Fibroblast of the conjunctiva (primary cell): ENCODE measurements around the gene TTR.

ENCODE experiments used
- DNase-seq: peaks from one replicate; pipeline ENCODE4 v3.0.0-alpha.2; 2010; ENCODE audit warnings: low read depth

Gene TTR

DNA sequence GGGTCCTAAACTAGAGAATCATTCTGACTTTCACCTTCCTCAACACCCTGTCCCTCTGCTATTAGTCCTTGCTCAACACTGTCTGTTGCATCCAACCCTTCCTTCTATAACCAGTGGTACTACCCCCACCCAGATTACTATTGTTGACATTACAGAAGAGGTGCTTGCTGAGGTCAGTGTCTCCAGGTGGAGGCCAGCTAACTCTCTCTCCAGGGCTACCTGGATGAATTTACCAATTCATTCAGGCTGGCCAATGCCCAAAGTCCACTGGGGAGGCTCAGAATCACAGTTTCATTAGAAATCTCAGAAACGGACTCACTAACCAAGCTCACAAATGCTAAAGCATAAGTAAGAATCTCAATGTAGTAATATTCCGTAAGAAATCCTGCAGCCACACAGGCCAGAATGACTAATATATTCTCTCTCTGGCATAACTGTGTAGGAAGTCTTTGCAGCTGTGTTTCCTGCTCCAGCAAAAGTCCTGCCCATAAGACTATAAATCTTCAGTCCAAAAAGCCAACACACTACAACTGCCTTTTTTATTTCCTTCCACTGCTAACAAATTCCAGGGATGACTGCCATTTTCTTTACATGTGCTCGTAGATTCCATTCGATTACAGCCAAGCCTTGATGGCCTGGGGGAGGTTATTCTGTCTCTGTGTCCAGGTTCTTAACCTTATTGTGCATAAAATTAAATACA is 10.0 kb upstream of the TTR start:
- DNase-seq: no peak

DNA sequence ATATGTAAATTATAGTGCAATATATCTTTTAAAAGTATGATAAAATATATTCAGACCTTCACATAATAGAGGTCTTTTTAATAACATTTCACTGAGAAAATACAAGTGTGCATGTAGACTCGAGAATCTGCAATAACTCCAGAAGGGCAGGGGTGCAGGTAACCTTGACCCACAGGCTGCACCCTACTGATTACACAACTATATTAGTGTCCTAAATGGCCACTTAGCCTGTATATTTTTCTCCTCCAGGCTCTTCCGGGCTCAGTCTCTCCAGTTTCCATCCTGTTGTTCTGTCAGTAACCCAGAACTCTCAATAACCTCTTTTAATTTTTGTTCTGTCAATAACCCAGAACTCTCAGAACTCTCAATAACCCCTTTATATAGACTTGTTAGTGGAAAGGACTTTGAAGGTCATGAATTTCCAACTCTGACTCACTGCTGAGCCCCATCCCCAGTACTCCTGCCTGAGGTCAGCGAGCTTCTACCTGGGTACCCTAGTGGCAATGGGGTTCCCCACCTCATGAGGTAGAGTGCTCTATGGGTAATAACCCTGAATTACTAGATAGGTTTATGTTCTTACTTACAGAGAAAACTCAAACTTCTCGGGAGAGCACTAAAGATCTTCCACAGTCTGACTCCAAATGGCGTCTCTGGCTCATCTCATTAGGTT is 8.4 kb upstream of the TTR start:
- DNase-seq: no peak

DNA sequence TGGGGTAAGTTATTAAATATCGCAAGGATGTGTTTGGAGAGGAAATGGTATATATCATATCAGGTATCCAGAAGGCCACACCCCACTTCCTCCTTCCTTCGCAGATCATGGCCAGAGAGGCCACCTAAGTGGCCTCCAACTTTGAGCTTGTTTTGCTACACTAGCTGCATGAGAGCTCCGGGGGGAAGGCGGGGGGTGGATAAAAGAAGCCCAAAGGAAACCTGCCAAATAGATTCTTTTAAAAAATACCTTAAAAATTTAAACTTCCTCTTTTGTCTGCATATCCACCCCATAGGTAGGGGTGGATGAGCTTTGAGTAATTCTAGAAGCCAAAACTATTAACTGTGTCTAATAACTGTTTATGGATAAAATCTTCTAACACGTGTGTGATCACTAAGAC is 5.7 kb upstream of the TTR start:
- DNase-seq: no peak

DNA sequence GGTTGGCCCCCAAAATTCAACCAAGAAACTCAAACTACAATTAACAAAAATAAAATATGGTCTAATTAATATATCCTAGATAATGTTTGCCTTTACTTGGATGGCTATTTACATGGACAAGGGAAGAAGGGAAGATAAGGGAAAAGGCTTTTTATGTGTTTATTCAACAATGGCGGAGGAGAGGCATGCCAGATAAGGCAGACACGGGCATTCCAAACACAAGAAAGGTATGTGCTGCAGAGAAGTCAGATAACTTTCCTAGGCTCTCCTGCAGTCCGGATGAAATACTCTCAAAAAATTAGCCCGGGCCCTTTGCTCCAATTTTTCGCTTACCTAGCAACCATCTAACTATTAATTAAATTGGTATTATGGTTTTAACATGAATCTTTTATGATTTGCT is 5.1 kb upstream of the TTR start:
- no peak for DNase-seq

DNA sequence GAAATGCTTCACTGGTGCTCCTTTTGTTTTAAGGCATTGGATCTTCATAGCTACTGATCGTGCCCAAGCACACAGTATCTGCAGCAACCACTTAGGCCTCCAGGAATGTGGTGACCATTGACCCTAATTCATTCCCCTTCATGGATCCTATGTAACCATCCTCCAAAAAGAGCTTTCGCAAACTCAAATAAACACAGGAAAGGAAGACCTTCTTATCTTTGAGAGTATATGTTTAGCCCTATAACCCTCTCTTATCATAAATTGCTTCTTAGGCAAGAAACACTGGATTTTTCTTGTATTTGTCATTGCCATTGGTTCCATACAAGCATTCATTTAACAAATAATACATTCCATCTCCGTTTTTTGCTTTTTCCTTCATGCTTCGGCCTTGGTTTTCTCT is 4.1 kb upstream of the TTR start:
- no peak for DNase-seq

DNA sequence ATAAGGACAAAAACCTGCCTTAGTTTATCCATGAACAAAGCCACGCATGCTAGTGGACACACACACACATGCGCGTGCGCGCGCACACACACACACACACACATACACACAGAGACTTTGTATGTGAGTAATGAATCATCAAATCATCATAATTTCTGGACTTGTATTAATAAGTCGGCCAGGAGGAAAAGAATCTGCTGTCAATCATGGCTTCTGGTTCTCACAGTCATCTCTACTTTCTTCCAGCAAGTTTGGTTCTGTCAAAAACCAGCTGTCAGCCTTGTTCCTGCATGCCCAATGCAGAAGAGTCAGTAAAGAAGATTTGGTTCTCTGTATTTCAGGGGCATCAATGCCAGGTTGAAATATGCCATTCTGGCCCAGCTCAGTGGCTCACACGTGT is 1.1 kb upstream of the TTR start:
- no peak for DNase-seq

DNA sequence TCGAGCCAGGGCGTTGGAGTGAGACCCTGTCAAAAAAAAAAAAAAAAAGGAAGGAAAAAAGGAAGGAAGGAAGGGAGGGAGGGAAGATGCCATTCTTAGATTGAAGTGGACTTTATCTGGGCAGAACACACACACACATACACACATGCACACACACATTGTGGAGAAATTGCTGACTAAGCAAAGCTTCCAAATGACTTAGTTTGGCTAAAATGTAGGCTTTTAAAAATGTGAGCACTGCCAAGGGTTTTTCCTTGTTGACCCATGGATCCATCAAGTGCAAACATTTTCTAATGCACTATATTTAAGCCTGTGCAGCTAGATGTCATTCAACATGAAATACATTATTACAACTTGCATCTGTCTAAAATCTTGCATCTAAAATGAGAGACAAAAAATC is 564 bp upstream of the TTR start:
- DNase-seq: no peak

DNA sequence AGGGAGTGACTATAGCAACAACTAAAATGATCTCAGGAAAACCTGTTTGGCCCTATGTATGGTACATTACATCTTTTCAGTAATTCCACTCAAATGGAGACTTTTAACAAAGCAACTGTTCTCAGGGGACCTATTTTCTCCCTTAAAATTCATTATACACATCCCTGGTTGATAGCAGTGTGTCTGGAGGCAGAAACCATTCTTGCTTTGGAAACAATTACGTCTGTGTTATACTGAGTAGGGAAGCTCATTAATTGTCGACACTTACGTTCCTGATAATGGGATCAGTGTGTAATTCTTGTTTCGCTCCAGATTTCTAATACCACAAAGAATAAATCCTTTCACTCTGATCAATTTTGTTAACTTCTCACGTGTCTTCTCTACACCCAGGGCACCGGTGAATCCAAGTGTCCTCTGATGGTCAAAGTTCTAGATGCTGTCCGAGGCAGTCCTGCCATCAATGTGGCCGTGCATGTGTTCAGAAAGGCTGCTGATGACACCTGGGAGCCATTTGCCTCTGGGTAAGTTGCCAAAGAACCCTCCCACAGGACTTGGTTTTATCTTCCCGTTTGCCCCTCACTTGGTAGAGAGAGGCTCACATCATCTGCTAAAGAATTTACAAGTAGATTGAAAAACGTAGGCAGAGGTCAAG is 955 bp downstream of the TTR start:
- no peak for DNase-seq

DNA sequence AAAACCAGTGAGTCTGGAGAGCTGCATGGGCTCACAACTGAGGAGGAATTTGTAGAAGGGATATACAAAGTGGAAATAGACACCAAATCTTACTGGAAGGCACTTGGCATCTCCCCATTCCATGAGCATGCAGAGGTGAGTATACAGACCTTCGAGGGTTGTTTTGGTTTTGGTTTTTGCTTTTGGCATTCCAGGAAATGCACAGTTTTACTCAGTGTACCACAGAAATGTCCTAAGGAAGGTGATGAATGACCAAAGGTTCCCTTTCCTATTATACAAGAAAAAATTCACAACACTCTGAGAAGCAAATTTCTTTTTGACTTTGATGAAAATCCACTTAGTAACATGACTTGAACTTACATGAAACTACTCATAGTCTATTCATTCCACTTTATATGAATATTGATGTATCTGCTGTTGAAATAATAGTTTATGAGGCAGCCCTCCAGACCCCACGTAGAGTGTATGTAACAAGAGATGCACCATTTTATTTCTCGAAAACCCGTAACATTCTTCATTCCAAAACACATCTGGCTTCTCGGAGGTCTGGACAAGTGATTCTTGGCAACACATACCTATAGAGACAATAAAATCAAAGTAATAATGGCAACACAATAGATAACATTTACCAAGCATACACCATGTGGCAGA is 3.6 kb downstream of the TTR start:
- DNase-seq: no peak

DNA sequence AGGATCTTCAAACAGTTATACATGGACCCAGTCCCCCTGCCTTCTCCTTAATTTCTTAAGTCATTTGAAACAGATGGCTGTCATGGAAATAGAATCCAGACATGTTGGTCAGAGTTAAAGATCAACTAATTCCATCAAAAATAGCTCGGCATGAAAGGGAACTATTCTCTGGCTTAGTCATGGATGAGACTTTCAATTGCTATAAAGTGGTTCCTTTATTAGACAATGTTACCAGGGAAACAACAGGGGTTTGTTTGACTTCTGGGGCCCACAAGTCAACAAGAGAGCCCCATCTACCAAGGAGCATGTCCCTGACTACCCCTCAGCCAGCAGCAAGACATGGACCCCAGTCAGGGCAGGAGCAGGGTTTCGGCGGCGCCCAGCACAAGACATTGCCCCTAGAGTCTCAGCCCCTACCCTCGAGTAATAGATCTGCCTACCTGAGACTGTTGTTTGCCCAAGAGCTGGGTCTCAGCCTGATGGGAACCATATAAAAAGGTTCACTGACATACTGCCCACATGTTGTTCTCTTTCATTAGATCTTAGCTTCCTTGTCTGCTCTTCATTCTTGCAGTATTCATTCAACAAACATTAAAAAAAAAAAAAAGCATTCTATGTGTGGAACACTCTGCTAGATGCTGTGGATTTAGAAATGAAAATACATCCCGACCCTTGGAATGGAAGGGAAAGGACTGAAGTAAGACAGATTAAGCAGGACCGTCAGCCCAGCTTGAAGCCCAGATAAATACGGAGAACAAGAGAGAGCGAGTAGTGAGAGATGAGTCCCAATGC is 4.6 kb downstream of the TTR start:
- no peak for DNase-seq

DNA sequence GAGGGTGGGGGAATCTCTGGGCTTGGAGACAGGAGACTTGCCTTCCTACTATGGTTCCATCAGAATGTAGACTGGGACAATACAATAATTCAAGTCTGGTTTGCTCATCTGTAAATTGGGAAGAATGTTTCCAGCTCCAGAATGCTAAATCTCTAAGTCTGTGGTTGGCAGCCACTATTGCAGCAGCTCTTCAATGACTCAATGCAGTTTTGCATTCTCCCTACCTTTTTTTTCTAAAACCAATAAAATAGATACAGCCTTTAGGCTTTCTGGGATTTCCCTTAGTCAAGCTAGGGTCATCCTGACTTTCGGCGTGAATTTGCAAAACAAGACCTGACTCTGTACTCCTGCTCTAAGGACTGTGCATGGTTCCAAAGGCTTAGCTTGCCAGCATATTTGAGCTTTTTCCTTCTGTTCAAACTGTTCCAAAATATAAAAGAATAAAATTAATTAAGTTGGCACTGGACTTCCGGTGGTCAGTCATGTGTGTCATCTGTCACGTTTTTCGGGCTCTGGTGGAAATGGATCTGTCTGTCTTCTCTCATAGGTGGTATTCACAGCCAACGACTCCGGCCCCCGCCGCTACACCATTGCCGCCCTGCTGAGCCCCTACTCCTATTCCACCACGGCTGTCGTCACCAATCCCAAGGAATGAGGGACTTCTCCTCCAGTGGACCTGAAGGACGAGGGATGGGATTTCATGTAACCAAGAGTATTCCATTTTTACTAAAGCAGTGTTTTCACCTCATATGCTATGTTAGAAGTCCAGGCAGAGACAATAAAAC is 6.5 kb downstream of the TTR start:
- no peak for DNase-seq

DNA sequence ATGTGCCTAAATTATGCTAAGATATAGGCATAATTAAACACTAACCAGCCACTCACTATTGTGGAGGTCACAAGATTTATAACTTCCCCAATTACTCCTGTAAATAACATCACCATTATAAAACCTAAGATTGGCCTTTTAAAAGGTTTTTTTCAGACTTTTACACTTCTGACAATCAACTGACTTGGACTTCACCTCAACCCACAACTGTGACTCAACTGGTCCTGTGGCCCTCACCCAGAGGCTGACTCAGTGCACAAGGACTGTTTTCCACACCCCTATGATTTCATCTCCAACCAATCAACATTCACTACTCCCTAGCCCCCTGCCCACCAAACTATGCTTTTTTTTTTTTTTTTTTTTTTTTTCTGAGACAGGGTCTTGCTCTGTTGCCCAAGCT is 11.6 kb downstream of the TTR start:
- no peak for DNase-seq

DNA sequence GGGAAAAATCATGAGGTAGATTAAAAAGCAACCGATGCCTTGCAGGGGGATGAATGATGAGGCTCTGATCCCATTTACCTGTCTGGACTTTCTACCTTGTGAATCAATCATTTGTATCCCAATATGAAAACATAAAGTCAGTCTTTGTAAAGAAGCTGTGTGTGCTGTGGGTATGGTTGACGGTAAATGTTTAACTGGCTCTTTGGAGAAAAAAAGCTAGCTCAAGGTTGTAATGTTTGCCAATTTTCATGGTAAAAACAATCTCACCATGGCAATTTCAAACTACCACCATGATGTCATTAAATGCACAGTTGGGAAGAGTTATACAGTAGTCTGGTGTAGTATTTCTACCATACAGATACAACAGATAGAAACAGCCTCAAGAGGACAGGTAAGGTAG is 14.6 kb downstream of the TTR start:
- no peak for DNase-seq

DNA sequence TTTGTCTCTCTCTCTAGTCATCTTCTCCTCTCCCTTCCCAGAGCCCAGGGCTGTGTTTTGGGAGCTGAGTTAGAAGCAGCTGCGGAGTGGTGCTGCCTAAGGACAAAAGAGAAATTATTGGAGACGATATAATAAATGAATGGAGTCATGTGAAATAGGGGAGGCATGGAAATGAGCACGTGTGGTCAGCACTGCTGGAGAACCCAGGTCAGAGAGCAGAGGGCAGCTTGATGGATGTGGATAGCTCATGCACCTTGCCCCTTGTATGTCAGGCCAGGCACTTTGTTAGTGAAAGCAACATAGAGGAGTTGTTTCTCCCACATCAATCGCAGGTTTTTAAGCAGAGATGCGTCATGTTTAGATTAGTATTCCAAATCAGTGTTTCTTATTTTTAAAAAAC is 15.7 kb downstream of the TTR start:
- no peak for DNase-seq

DNA sequence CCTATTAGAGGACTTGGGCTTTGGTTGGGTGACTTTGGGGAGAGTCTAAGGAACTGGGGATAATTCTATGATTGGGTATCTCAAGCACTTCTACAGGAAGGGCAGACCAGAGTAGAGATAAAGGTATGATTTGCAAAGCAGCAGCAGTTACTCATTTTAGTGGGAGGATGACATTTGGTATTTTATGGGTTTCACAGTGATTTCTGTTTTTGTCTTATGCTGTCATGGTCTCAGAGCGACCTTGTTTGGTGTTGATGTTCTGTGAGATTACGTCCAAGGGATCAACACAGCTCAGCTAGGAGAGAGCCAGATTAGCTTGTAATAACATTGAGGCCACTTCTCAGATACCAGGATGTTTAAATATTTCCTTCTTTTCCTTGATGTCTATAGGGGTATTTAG is 18.2 kb downstream of the TTR start:
- DNase-seq: no peak

DNA sequence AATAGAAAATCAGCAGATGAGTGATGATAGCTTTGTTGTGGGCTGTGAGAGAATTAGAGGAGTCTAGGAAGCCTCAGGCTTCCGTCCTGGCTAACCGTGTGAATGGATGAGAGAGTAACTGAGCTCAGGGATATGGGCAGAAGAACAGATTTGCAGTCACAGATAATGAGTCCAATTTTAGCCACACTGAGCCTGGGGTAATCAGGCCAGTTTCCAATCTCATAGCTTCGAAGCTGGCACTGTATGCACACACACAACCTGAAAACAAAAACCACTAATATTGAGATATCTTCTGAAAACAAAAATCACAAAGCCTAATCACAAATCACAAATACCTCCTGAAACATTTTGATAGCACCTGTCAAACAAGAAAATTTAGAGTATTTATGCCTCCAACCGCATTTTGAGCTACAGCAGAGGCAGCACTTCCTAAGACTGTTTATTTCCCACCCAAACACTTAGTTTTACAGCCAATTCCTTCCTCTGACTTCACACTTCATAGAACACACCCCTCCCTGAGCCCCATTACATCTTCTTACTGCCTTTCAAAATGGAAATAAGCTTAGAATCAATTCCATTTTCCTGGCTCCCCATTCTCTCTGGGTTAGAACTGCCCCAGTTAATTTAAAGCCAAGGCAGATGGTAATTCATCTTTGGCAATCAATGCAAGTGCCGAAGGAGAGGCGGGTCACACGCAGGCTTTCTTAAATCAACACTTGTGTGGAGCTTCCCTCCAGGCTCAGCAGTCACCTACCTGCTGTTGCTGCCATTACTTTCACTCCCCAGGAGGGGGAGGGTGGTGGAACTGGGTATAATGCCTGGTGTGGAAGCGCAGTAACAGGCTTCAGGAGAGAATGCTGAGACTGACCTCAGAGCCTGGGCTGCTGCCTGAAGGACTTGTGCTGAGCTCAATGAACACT is 18.9 kb downstream of the TTR start:
- no peak for DNase-seq

DNA sequence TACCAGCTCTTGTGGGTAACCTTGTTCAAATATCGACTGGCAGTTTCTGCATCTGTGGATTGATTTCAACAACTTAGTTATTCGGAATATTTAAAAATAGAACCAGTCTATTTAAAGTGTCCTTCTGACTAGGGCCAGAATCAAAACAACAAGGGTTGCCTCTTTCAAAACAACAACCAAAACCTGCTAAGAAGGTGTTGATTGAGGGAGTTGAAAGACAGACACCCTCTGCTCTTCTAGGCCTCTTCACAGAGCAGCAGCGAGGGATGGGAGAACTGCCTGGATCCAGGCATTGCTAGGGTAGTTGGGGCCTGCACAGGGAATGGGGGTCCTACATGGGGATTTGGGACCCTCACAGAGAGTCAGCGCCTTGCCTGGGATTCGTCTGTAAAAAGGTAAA is 19.8 kb downstream of the TTR start:
- no peak for DNase-seq

DNA sequence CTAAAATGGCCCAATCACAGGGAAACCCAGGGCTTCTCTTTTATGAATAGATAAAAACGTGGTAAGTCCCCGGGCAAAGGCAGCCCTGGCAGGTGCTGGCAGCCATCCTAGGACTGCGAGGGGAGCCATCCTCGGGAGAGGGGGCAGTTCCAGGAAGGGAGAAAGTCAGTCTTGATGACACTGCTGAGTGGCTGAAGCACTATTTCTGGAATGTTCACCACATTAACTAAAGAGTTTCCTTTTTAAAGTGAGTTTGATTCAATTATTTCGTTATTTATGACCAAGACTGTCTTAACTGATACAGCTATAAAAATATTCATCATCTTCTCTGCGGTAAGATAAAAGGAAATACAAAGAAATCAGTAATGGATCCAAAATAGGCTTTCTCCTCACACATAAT is 20.4 kb downstream of the TTR start:
- no peak for DNase-seq

DNA sequence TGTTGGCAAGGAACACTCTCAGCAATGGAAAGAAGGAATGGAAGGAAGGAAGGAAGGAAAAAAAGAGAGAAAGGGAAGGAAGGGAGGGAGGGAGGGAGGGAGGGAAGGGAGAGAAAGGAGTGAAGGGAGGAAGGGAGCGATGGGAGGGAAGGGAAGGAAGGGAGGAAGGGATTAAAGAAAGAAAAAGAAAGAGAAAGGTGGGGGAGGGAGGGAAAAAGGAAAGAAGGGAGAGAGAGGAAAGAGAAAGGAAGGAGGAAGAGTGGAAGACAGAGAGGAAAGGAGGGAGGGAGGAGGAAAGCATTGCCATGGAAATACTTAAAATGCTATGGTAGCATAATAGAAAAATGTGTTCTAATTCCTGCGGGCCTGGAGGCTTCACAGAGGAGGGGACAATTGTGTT is 22.4 kb downstream of the TTR start:
- DNase-seq: no peak

DNA sequence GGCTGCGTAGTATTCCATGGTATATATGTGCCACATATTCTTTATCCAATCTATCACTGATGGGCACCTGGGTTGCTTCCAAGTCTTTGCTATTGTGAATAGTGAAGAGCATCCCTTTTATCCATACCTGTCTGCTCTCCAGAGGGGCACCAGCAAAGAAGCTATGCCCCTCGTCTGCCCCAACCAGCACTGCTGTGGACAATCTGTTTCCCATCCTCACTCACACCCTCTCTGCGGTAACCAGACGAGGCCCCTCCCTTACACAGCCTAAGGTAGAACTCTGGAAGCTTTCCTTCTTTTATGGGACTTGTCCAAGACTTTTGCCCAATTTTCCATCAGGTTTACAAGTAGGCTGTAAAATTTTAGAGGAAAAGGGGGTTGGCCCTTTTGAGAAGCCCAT is 24.9 kb downstream of the TTR start:
- DNase-seq: no peak
